Activated CD8-positive, alpha-beta T cell treated with anti-CD3 and anti-CD28 coated beads for 36 hours (primary cell): ENCODE results near the gene UNC45A. TPM values are rescaled to one million over a fixed set of nuclear protein-coding genes. Genes with fewer than 3 reads are reported as not detected.

Experiments used
- ATAC-seq: fragments of 200-7000 bp; cut with Tn5 transposase; one replicate; pipeline ENCODE4 v1.10.0; 2021; ENCODE audit warnings: mild to moderate bottlenecking, moderate library complexity
- CTCF ChIA-PET: fragments of 350-600 bp; sonication (Branson Sonifier 250); formaldehyde crosslinking; loops from one replicate; lab custom pipeline; 2021; ENCODE audit warnings: antibody characterized with exemption; lab: Charles Lee
- POLR2A ChIA-PET: fragments of 350-600 bp; sonication (Branson Sonifier 250); formaldehyde crosslinking; loops from one replicate; lab custom pipeline; 2021; ENCODE audit warnings: antibody characterized with exemption; lab: Charles Lee
- DNase-seq: peaks from one replicate; pipeline ENCODE4 v3.0.0-alpha.2; 2020
- H3K27ac Mint-ChIP-seq: one replicate; pipeline ENCODE4 v1.8.0; 2021; ENCODE audit warnings: mild to moderate bottlenecking, mixed read lengths
- H3K27me3 Mint-ChIP-seq: one replicate; pipeline ENCODE4 v1.8.0; 2021; ENCODE audit warnings: mixed read lengths
- H3K36me3 Mint-ChIP-seq: one replicate; pipeline ENCODE4 v1.8.0; 2021; ENCODE audit warnings: low read depth, mixed read lengths
- H3K4me1 Mint-ChIP-seq: one replicate; pipeline ENCODE4 v1.8.0; 2021; ENCODE audit warnings: low read depth, mixed read lengths
- H3K4me3 Mint-ChIP-seq: one replicate; pipeline ENCODE4 v1.8.0; 2021; ENCODE audit warnings: mild to moderate bottlenecking, moderate library complexity, mixed read lengths
- H3K9me3 Mint-ChIP-seq: one replicate; pipeline ENCODE4 v1.8.0; 2021; ENCODE audit warnings: mixed read lengths
- intact Hi-C: fragments of 100-400 bp; cut with micrococcal nuclease; formaldehyde crosslinking; loops from one replicate; pipeline ENCODE4 v1.10.0; 2022
- total RNA-seq, 2 experiments: library from RNA; stranded (reverse); gene quantifications; one replicate each; pipeline ENCODE4 v1.2.3, GENCODE V29; 2021
- TF ChIP-seq, protein P1 (sequence below): fragments of 200-600 bp; IDR thresholded peaks from one replicate; pipeline ENCODE4 v1.8.0; 2022; ENCODE audit warnings: antibody characterized with exemption, mild to moderate bottlenecking

The UNC45A gene
- total RNA-seq, 2 experiments from 2014 or later: 65.0 to 66.8 TPM

DNA sequence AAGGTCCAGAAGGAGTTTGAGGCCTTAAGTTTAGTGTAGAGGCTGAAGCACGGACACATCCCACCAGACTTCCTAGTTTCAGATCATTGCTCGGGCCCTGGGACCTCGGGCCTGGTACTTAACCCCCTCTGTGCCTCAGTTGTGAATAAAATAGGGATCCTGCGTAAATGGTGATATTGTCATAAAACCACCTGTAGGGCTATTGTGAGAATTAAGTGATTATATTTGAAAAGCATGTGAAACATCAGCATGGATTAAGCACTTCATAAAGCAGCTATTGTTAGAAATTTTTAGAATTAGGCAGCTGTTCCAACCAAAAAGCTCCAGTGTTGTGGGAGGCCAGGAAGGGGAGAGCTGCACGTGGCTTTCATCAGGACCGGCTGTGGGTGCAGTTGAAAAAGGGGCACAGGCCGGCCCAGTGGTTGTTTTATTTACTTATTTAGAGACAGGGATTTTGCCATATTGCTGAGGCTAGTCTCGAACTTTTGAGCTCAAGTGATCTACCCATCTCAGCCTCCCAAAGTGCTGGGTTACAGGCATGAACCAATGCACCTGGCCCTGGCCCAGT, 24.0 kb downstream of the UNC45A start:
- CTCF ChIA-PET: interaction anchor here (3.8 to 8.0 kb wide), 5 partner anchors 11 to 313 kb away, joined by 20 to 178 read pairs (median 38); partner anchors contain the start of genes HDDC3 and UNC45A
- intact Hi-C loops: loop anchor here (5.0 kb wide), 1 partner anchor 313 kb away; no protein-coding TSS in a partner anchor
- POLR2A ChIA-PET: interaction anchor here (1.3 to 8.3 kb wide), 3 partner anchors 9 to 21 kb away, joined by 3 to 98 read pairs (median 38); partner anchors contain the start of genes HDDC3 and UNC45A
- no peaks in the 10 kb centered on the region for H3K9me3 Mint-ChIP-seq
- H3K27me3 Mint-ChIP-seq: no peaks in the 10 kb centered on the region
- no peak overlapping the region for H3K4me3 Mint-ChIP-seq
- peaks cover 8% of the 10 kb centered on the region for H3K4me1 Mint-ChIP-seq
- TF ChIP-seq, protein P1, sequence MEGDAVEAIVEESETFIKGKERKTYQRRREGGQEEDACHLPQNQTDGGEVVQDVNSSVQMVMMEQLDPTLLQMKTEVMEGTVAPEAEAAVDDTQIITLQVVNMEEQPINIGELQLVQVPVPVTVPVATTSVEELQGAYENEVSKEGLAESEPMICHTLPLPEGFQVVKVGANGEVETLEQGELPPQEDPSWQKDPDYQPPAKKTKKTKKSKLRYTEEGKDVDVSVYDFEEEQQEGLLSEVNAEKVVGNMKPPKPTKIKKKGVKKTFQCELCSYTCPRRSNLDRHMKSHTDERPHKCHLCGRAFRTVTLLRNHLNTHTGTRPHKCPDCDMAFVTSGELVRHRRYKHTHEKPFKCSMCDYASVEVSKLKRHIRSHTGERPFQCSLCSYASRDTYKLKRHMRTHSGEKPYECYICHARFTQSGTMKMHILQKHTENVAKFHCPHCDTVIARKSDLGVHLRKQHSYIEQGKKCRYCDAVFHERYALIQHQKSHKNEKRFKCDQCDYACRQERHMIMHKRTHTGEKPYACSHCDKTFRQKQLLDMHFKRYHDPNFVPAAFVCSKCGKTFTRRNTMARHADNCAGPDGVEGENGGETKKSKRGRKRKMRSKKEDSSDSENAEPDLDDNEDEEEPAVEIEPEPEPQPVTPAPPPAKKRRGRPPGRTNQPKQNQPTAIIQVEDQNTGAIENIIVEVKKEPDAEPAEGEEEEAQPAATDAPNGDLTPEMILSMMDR: no peak
- DNase-seq: no peak
- peaks cover 54% of the 10 kb centered on the region for H3K36me3 Mint-ChIP-seq
- ATAC-seq: no peak
- no peak overlapping the region for H3K27ac Mint-ChIP-seq

DNA sequence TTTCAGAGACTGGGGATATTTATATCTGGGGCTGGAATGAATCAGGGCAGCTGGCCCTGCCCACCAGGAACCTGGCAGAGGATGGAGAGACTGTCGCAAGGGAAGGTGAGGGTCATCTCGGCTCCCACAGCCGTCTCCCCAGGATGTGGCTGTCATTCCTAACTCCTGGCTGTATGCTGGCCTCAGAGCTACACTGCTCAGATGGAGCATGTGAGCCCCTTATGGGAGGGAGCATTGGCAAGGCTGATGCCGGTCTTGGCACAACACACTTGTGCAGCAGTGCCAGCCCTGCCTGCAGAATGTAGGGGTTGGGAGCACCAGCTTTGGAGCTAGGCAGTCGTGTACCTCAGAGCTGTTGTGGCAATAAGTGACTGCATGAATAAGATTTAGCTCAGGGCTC, 24.8 kb downstream of the UNC45A start:
- Mint-ChIP-seq H3K4me1 (peaks cover 5% of the 10 kb centered on the region), H3K27ac (no peak overlapping the region), H3K9me3 (no peaks in the 10 kb centered on the region), H3K27me3 (no peaks in the 10 kb centered on the region), H3K36me3 (peaks cover 53% of the 10 kb centered on the region), H3K4me3 (no peak overlapping the region)
- ATAC-seq: no peak
- ChIA-PET POLR2A (interaction anchor here (0.7 to 4.5 kb wide), 3 partner anchors 8 to 28 kb away, joined by 3 to 38 read pairs (median 3); no protein-coding TSS in a partner anchor), CTCF (interaction anchor here (0.8 to 8.0 kb wide), 5 partner anchors 19 to 96 kb away, joined by 4 to 178 read pairs (median 28); partner anchors contain the start of genes HDDC3 and UNC45A)
- no peak for DNase-seq
- TF ChIP-seq, protein P1: no peak
- intact Hi-C loops: loop anchor here (5.0 kb wide), 1 partner anchor 312 kb away; no protein-coding TSS in a partner anchor

DNA sequence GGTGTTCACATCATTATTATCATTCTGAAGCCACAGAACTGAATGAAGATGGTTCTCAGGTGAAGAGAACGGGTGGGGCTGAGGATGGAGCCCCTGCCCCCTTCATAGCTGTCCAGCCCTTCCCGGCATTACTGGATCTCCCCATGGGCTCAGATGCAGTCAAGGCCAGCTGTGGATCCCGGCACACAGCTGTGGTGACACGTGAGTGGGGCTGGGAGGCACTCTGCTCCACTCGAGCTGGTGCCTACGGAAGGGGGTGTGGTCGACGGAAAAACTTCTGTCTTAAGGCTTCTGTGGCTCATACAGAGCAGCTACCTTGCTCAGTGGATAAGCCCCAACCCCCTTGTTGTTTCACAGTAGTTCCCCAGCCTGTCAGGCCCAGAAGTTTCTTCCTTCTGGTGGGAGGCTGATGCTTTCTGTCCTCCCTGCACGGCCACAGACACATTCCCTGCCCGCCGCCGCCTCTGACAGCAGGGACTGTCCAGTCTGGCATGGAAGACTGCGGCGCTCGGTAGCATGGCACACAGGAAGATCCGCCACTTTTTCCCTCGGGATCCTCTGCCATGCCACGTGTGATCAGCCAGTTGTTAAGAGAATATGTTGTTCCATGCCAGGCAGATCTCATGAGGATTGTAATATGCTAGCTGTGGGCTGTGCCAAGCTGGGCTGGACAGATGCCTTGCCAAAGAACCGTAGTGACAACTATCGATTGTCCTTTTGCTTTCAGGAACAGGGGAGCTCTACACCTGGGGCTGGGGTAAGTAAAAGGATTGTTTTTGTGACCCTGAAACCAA, 25.4 kb downstream of the UNC45A start:
- peaks cover 5% of the 10 kb centered on the region for H3K4me1 Mint-ChIP-seq
- peaks cover 55% of the 10 kb centered on the region for H3K36me3 Mint-ChIP-seq
- no peak overlapping the region for H3K27ac Mint-ChIP-seq
- H3K4me3 Mint-ChIP-seq: no peak overlapping the region
- ATAC-seq (no peak), DNase-seq (no peak)
- intact Hi-C loops: no loop called here
- ChIA-PET CTCF (interaction anchor here (0.8 to 8.0 kb wide), 4 partner anchors 18 to 95 kb away, joined by 4 to 178 read pairs (median 23); partner anchors contain the start of genes HDDC3 and UNC45A), POLR2A (interaction anchor here (0.7 to 4.5 kb wide), 2 partner anchors 8 to 29 kb away, joined by 3 to 38 read pairs; no protein-coding TSS in a partner anchor)
- H3K9me3 Mint-ChIP-seq: no peaks in the 10 kb centered on the region
- no peaks in the 10 kb centered on the region for H3K27me3 Mint-ChIP-seq
- TF ChIP-seq, protein P1: no peak

DNA sequence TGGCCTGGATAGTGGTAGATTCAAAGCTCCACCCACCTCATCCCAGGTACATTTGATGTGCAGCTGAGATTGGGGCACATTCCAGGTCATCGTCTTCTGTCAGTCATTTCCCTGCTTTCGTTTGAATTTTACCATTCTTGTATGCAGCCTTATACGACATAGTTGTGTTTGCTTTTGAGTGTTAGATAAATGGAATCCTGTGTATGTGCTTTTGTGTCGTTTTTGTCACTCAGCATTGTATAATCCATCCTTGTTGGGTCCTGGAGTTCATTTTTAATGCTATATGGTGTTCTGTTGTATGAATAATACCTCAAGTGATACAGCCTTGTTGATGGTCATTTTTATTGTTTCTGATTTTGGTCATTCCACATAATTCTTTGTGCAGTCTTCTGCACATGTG, 26.9 kb downstream of the UNC45A start:
- H3K9me3 Mint-ChIP-seq: no peaks in the 10 kb centered on the region
- no peaks in the 10 kb centered on the region for H3K27me3 Mint-ChIP-seq
- H3K27ac Mint-ChIP-seq: no peak overlapping the region
- DNase-seq: no peak
- TF ChIP-seq, protein P1: no peak
- POLR2A ChIA-PET: interaction anchor here (1.2 kb wide), 2 partner anchors 16 to 31 kb away, joined by 3 to 5 read pairs; no protein-coding TSS in a partner anchor
- no peak for ATAC-seq
- peaks cover 57% of the 10 kb centered on the region for H3K36me3 Mint-ChIP-seq
- intact Hi-C loops: no loop called here
- H3K4me1 Mint-ChIP-seq: peaks cover 2% of the 10 kb centered on the region
- H3K4me3 Mint-ChIP-seq: no peak overlapping the region
- CTCF ChIA-PET: interaction anchor here (1.4 kb wide), 1 partner anchor 29 kb away, joined by 5 read pairs; no protein-coding TSS in a partner anchor
